ENCODE measurements around the gene PLXDC2. TPM values are rescaled to one million over a fixed set of nuclear protein-coding genes. Genes with fewer than 3 reads are reported as not detected.
A peak's percentile ranks its signal among the peaks of the same experiment; 100 is the strongest.

The PLXDC2 gene
- total and polyA plus RNA-seq, 10 donors, result 1.8 to 50.4 (median 29.7) TPM

- Histone ChIP-seq H3K4me3 (no peak overlapping the region), H3K27me3 (replicated peaks in 1 of 7) (no peaks in the 10 kb centered on the region), H3K4me1 (peaks cover 0 to 2% (median 0%) of the 10 kb centered on the region in 6 donors), H3K27ac (no peak overlapping the region), H3K36me3 (no peaks in the 10 kb centered on the region), H3K9me3 (peaks cover 0 to 11% (median 3%) of the 10 kb centered on the region in 8 donors)
- DNase-seq, result no peak
- intact Hi-C loops (cut with DNase I; ENCODE audit: low total_unique reads), result no loop called here
- no peak for TF ChIP-seq CTCF (IDR thresholded peaks at IDR 0.05 in 8 of 11, conservative IDR thresholded peaks at IDR 0.05 in 3 of 11)
- no peak for TF ChIP-seq POLR2A (IDR thresholded peaks at IDR 0.05)
- no peak for TF ChIP-seq POLR2AphosphoS5 (IDR thresholded peaks at IDR 0.05)
- 81 to 91% (median 83%) methylated on average over 5 of the region's 5 CpGs for WGBS, 5 donors
Observed at GRCh38 chr10:20094226-20094976, 278.2 kb downstream of the PLXDC2 start.

- Histone ChIP-seq H3K27me3 (replicated peaks in 1 of 7) (no peaks in the 10 kb centered on the region), H3K27ac (peak overlapping the region in 3 of 8 donors; percentile 26 to 42 (median 37)), H3K9me3 (no peaks in the 10 kb centered on the region), H3K4me3 (no peak overlapping the region), H3K4me1 (peaks cover 0 to 8% (median 0%) of the 10 kb centered on the region in 6 donors), H3K36me3 (no peaks in the 10 kb centered on the region)
- 45 to 56% (median 50%) methylated on average over 2 of the region's 2 CpGs for WGBS, 5 donors
- intact Hi-C loops (cut with DNase I; ENCODE audit: low total_unique reads), result no loop called here
- no peak for DNase-seq
- TF ChIP-seq CTCF (IDR thresholded peaks at IDR 0.05 in 8 of 11, conservative IDR thresholded peaks at IDR 0.05 in 3 of 11) (no peak), POLR2AphosphoS5 (IDR thresholded peaks at IDR 0.05) (no peak), POLR2A (IDR thresholded peaks at IDR 0.05) (no peak)
Observed at GRCh38 chr10:20100171-20100570, 283.9 kb downstream of the PLXDC2 start.

DNA sequence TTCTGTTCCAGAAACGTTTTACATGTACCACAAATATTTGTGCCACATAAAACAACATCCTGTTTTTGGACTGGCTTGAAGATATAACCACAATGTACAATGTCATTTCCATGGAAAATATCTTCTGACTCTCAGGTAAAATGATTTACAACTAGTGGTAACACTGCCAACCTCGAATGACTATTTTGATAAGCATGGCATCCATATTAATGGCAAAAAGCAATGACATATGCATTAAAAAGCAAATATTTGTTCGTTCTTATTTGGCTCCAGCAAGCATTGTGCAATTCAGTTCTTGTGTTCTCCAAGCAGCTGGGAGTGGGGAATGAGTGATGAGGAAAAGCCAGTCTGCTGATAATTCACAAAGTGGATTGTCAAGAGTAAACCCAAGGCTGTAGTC lies 289.0 kb downstream of the PLXDC2 start:
- Histone ChIP-seq H3K27ac (no peak overlapping the region), H3K27me3 (replicated peaks in 1 of 7) (no peaks in the 10 kb centered on the region), H3K4me1 (peaks cover 0 to 7% (median 0%) of the 10 kb centered on the region in 6 donors), H3K36me3 (no peaks in the 10 kb centered on the region), H3K9me3 (no peaks in the 10 kb centered on the region), H3K4me3 (no peak overlapping the region)
- intact Hi-C loops (cut with DNase I; ENCODE audit: low total_unique reads), result no loop called here
- no peak for DNase-seq
- TF ChIP-seq POLR2AphosphoS5 (IDR thresholded peaks at IDR 0.05) (no peak), POLR2A (IDR thresholded peaks at IDR 0.05) (no peak), CTCF (IDR thresholded peaks at IDR 0.05 in 8 of 11, conservative IDR thresholded peaks at IDR 0.05 in 3 of 11) (no peak)
- WGBS, 5 donors, result 58 to 72% (median 67%) methylated on average over 3 of the region's 3 CpGs

DNA sequence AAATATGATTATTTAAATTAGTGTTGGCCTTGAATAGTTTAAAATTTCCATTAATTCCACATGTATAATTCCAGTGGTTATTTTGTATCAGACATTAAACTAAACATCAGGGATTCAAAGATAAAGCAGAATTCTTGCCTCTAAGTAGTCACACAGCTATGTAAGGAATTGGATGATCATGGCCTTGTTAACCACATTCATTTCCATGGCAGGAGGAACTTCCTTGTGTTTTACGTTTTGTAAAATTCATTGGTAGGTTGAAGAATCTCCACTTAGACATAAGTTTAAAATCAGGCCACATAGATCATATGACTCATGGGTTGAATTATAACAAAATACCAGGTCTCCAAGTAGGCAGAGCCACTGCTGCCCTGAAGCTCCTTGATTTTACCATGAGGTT lies 289.7 kb downstream of the PLXDC2 start:
- Histone ChIP-seq H3K27ac (no peak overlapping the region), H3K4me3 (no peak overlapping the region), H3K9me3 (no peaks in the 10 kb centered on the region), H3K36me3 (no peaks in the 10 kb centered on the region), H3K4me1 (peaks cover 0 to 8% (median 0%) of the 10 kb centered on the region in 6 donors), H3K27me3 (replicated peaks in 1 of 7) (no peaks in the 10 kb centered on the region)
- DNase-seq, result no peak
- no peak for TF ChIP-seq POLR2A (IDR thresholded peaks at IDR 0.05)
- TF ChIP-seq CTCF (IDR thresholded peaks at IDR 0.05 in 8 of 11, conservative IDR thresholded peaks at IDR 0.05 in 3 of 11), result no peak
- no peak for TF ChIP-seq POLR2AphosphoS5 (IDR thresholded peaks at IDR 0.05)
- WGBS, 5 donors, result 85 to 94% (median 91%) methylated on average over 1 of the region's 1 CpG
- intact Hi-C loops (cut with DNase I; ENCODE audit: low total_unique reads), result no loop called here
